HT1080 (cell line): ENCODE results near the gene BCAS1. TPM values are rescaled to one million over a fixed set of nuclear protein-coding genes. Genes with fewer than 3 reads are reported as not detected.

Source experiments
- DNase-seq: peaks from one replicate; pipeline ENCODE4 v3.0.0-alpha.2; 2015; ENCODE audit warnings: low read depth
- small RNA-seq: library from RNA; depleted of rRNA; stranded (forward); fragments of <200 nt; gene quantifications from one replicate; pipeline ENCODE3, GENCODE V24; 2014
- total RNA-seq: library from RNA; depleted of rRNA; stranded (reverse); fragments of >200 nt; shearing (Covaris generic); gene quantifications from 2 replicates; pipeline ENCODE4 v1.2.3, GENCODE V29; 2014; rRNA removed

Gene BCAS1
- total RNA-seq, 1 experiment from 2014 or later = 0.06 TPM

GRCh38 chr20:53894707-53895384 lies 175.5 kb downstream of the BCAS1 start:
- DNase-seq = no peak

Small RNA genes lying within 50 kb of the gene (small RNA-seq; reads per million reads assigned to genes)
- not detected for gene MIR4756

Other genes with a start within 250 kb of the BCAS1 start
- gene CYP24A1, start 103.4 kb upstream of the BCAS1 start, total RNA-seq = 0.03 TPM in 1 of 2 replicates, not detected in the other
- gene PFDN4, start 137.5 kb upstream of the BCAS1 start, total RNA-seq = 57.7 and 71.9 TPM in 2 replicates